H1 (cell line): Measurements from ENCODE around the gene EIF3B. TPM values are rescaled to one million over a fixed set of nuclear protein-coding genes. Genes with fewer than 3 reads are reported as not detected.

Source experiments
- BACH1 ChIP-seq: IDR thresholded peaks from 2 replicates; pipeline ENCODE4 v1.6.1; 2012; ENCODE audit warnings: low read length, improper control_type of control experiment
- RAD21 ChIP-seq, 2 experiments: IDR thresholded peaks in 1 of 2; conservative IDR thresholded peaks in 1 of 2; 2 replicates each; pipeline ENCODE4 v1.6.1; 2011; ENCODE audit warnings: low read depth in 2 of 2, low read length in 2 of 2, improper control_type of control experiment in 1 of 2, inconsistent platforms in 1 of 2, mild to moderate bottlenecking in 1 of 2, moderate library complexity in 1 of 2
- RBBP5 ChIP-seq: IDR thresholded peaks from 2 replicates; pipeline ENCODE4 v1.7.1; 2012; ENCODE audit warnings: low read depth, mild to moderate bottlenecking, inconsistent platforms, low read length, moderate library complexity, borderline replicate concordance
- SP2 ChIP-seq: IDR thresholded peaks from 2 replicates; pipeline ENCODE4 v1.6.1; 2012; ENCODE audit warnings: mild to moderate bottlenecking, low read length, inconsistent platforms
- polyA plus RNA-seq, 7 experiments: library from polyadenylated mRNA; depleted of rRNA in 3 of 7; stranded (reverse) in 5 of 7; unstranded in 2 of 7; fragments of >200 nt in 5 of 7; fragments of 200-250 nt in 2 of 7; gene quantifications; 1 replicate in 5 of 7; 2 replicates in 1 of 7; 4 replicates in 1 of 7; pipeline versions ENCODE4 v1.2.1 to v1.2.3, GENCODE V29; 2011 to 2013; ENCODE audit warnings: missing spikeins in 2 of 7, mixed read lengths in 2 of 7
- total RNA-seq: library from RNA; stranded (reverse); fragmentation: NEBNext Ultra II Directional; extraction: Animal tissue kit (Norgen Biotek cat#: 25700); gene quantifications from 2 replicates; pipeline ENCODE4 v1.2.1, GENCODE V29; 2021

Gene EIF3B
- total and polyA plus RNA-seq, 2 of the 8 experiments (the other 6 are each of a cell fraction or from before 2014, with no cell fraction given): 167 to 316 TPM

DNA sequence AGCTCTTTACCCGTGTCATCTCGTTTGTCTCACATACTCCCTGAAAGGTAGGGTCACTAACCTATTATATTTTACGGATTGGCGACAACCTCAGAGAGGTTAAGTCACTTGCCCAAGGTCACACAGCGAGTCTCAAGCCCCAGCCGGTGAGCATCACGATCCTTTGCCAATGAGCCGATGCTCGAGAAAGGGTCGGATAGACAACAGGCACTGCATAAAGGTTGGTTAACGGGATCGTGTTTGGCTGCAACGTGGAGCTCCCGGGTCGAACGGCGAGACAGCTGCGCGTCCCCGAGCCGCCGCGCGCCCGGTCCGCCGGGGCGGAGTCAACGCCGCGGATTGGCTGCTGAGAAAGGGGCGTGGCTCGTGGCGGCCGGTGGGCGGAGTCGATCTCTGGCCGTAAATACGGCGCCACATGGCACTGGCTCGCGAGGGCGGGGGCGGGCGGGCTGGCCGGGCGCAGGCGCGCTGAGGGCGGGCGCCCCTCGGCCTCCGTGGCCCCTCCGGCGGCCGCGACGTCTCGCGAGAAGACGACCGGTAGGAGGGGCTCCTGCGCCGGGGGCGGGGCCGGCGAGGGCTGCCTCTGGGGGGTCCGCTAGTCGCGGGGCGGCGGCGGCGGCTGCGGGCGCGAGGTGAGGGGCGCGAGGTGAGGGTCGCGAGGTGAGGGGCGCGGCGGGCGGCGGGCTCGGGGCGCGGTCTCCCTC, 48.5 kb downstream of the EIF3B start, which contains the start of gene CHST12 (continued):
- peak; percentile 84 for TF ChIP-seq RBBP5
- no peak for TF ChIP-seq BACH1
- no peak for TF ChIP-seq RAD21 (IDR thresholded peaks at IDR 0.05 in 1 of 2, conservative IDR thresholded peaks at IDR 0.05 in 1 of 2; ENCODE audit: low read depth in 2 of 2, low read length in 2 of 2)
- TF ChIP-seq SP2: no peak
